Adrenal gland (tissue), 12 donors: Measurements from ENCODE around the gene ELOB. TPM values are rescaled to one million over a fixed set of nuclear protein-coding genes. Genes with fewer than 3 reads are reported as not detected.

Source experiments
- DNase-seq, 7 donors: peaks; one replicate each; pipeline ENCODE4 v3.0.0-alpha.2; 2019 to 2020
- H3K27ac ChIP-seq, 5 donors: fragments of 200-600 bp; sonication (generic) in 4 of 5; 1 replicate in 3 of 5; 2 replicates in 2 of 5; pipeline versions ENCODE4 v1.5.1 to v1.8.0; 2016 to 2020; ENCODE audit warnings: mild to moderate bottlenecking in 1 of 5
- H3K27me3 ChIP-seq: fragments of 200-600 bp; 2 replicates; pipeline ENCODE4 v1.8.0; 2021
- H3K36me3 ChIP-seq, 2 donors: fragments of 200-600 bp; replicated peaks in 1 of 2; 1 replicate in 1 of 2; 2 replicates in 1 of 2; pipeline versions ENCODE4 v1.5.1 to v1.8.0; 2018 to 2022
- H3K4me1 ChIP-seq, 2 donors: fragments of 200-600 bp; replicated peaks in 1 of 2; 1 replicate in 1 of 2; 2 replicates in 1 of 2; pipeline versions ENCODE4 v1.5.1 to v1.8.0; 2018 to 2021
- H3K4me3 ChIP-seq, 4 donors: fragments of 200-600 bp; sonication (generic) in 3 of 4; one replicate each; pipeline ENCODE4 v1.5.1; 2016 to 2018
- H3K9me3 ChIP-seq, 3 donors: fragments of 200-600 bp; sonication (generic) in 1 of 3; replicated peaks in 1 of 3; 1 replicate in 2 of 3; 2 replicates in 1 of 3; pipeline versions ENCODE4 v1.5.1 to v1.8.0; 2016 to 2021
- POLR2A ChIP-seq, 2 donors: fragments of 450-650 bp; IDR thresholded peaks; one replicate each; pipeline ENCODE4 v1.6.1; 2017; ENCODE audit warnings: antibody characterized with exemption in 2 of 2, mild to moderate bottlenecking in 2 of 2, moderate library complexity in 1 of 2
- WGBS, 4 donors: extraction: QIAGEN DNeasy Blood & Tissue Kit in 2 of 4; methylation state at CpG; one replicate each; pipeline versions ENCODE4 v1.1.5 to v1.1.7; 2013 to 2017; 5-methylcytosine and 5-hydroxymethylcytosine counted together
- intact Hi-C, 2 donors: fragments of 100-400 bp; cut with DNase I; formaldehyde crosslinking; loops; one replicate each; pipeline versions ENCODE4 v1.14.1 to v1.15.0; 2022 to 2023
- polyA plus RNA-seq, 3 donors: library from polyadenylated mRNA; stranded (reverse); fragments of 200-250 nt in 2 of 3; fragments of 350-450 nt in 1 of 3; fragmentation: Illumina TruSeq in 1 of 3; extraction: RNeasy Lipid Tissue Mini Kit (QIAGEN cat#74804) in 1 of 3; gene quantifications; one replicate each; pipeline ENCODE4 v1.2.3, GENCODE V29; 2013 to 2014
- total RNA-seq, 9 donors: library from RNA; depleted of rRNA in 4 of 9; stranded (reverse); fragments of >200 nt in 4 of 9; fragments of 120-200 nt in 1 of 9; fragmentation: NEBNext Ultra II Directional in 1 of 9; extraction: Animal tissue kit (Norgen Biotek cat#: 25700) in 1 of 9; gene quantifications; one replicate each; pipeline versions ENCODE4 v1.1.0 to v1.2.4, GENCODE V29; 2013 to 2023
- TF ChIP-seq, protein P1 (sequence below), 6 experiments: fragments of 450-650 bp in 4 of 6; fragments of 200-600 bp in 2 of 6; sonication (generic) in 1 of 6; IDR thresholded peaks; 1 replicate in 5 of 6; 2 replicates in 1 of 6; pipeline versions ENCODE4 v1.5.1 to v1.8.0; 2016 to 2021; ENCODE audit warnings: antibody characterized with exemption in 6 of 6, mild to moderate bottlenecking in 2 of 6, moderate library complexity in 1 of 6
- donor health status: healthy with polysubstance abuse.
- donor health status: Bipolar disorder and iron deficiency.
- donor health status: DM: yes; HTN: yes; CAD: no.
- donor health status: DM: no; HTN: no; CAD: no.
- donor health status: DM: no; HTN: no; CAD: no.
- donor health status: DM: yes; HTN: yes; CAD: no.

The ELOB gene
- total and polyA plus RNA-seq, 12 donors = 72.7 to 1,030 (median 361) TPM

DNA sequence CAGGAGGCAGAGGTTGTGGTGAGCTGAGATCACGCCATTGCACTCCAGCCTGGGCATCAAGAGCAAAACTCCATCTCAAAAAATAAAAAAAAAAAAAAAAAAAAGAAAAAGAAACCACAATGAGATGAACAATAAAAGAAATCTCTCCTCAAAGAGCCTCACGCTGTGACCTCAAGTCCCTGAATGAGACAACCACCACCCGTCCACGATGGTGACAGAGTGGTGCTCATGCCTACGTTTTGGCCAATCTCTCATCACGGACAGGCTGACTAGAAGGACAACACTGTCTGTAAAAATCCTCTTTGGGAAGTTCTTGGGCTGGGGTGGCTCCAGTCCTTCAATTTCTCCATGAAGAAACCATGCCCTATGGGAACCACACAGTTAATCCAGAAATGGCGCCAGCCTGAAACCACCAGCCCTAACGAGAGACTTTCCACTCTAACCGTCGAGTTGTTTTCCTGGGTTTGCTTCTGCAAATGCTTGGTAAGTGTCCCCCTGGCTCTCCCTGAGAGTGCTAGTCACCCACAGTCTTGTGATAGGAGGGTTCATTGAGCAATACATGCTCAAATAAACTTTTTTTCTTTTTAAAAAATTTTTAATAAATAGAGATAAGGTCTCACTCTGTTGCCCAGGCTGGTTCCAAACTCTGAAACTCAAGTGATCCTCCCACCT is 42.1 kb downstream of the ELOB start:
- no peaks in the 10 kb centered on the region for H3K9me3 ChIP-seq
- DNase-seq = no peak
- peaks cover 5% of the 10 kb centered on the region for H3K27me3 ChIP-seq
- WGBS, 4 donors = 75 to 81% (median 78%) methylated on average over 10 of the region's 10 CpGs
- intact Hi-C loops = no loop called here
- no peak for TF ChIP-seq POLR2A (IDR thresholded peaks at IDR 0.05)
- TF ChIP-seq, protein P1, sequence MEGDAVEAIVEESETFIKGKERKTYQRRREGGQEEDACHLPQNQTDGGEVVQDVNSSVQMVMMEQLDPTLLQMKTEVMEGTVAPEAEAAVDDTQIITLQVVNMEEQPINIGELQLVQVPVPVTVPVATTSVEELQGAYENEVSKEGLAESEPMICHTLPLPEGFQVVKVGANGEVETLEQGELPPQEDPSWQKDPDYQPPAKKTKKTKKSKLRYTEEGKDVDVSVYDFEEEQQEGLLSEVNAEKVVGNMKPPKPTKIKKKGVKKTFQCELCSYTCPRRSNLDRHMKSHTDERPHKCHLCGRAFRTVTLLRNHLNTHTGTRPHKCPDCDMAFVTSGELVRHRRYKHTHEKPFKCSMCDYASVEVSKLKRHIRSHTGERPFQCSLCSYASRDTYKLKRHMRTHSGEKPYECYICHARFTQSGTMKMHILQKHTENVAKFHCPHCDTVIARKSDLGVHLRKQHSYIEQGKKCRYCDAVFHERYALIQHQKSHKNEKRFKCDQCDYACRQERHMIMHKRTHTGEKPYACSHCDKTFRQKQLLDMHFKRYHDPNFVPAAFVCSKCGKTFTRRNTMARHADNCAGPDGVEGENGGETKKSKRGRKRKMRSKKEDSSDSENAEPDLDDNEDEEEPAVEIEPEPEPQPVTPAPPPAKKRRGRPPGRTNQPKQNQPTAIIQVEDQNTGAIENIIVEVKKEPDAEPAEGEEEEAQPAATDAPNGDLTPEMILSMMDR (IDR thresholded peaks at IDR 0.05) = no peak
- H3K27ac ChIP-seq = no peak overlapping the region
- H3K4me1 ChIP-seq = no peaks in the 10 kb centered on the region
- H3K36me3 ChIP-seq = no peaks in the 10 kb centered on the region
- no peak overlapping the region for H3K4me3 ChIP-seq

DNA sequence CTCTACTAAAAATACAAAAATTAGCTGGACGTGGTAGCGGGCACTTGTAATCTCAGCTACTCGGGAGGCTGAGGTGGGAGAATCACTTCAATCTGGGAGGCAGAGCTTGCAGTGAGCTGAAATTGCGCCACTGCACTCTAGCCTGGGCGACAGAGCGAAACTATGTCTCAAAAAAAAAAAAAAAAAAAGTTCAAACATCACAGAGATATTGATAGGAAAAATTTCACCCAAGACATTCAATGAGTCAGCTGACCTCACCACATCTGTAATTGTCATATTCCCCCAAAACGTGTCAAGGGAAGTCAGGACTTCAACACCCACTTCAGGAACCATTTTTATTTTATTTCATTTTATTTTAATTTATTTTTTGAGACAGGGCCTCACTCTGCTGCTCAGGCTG is 49.0 kb downstream of the ELOB start:
- no peaks in the 10 kb centered on the region for H3K4me1 ChIP-seq
- TF ChIP-seq, protein P1 (IDR thresholded peaks at IDR 0.05) = no peak
- TF ChIP-seq POLR2A (IDR thresholded peaks at IDR 0.05) = no peak
- no peaks in the 10 kb centered on the region for H3K9me3 ChIP-seq
- H3K27ac ChIP-seq = no peak overlapping the region
- WGBS, 4 donors = 75 to 90% (median 83%) methylated on average over 7 of the region's 7 CpGs
- no peak for DNase-seq
- H3K4me3 ChIP-seq = no peak overlapping the region
- no peaks in the 10 kb centered on the region for H3K36me3 ChIP-seq
- intact Hi-C loops = no loop called here
- no peaks in the 10 kb centered on the region for H3K27me3 ChIP-seq

DNA sequence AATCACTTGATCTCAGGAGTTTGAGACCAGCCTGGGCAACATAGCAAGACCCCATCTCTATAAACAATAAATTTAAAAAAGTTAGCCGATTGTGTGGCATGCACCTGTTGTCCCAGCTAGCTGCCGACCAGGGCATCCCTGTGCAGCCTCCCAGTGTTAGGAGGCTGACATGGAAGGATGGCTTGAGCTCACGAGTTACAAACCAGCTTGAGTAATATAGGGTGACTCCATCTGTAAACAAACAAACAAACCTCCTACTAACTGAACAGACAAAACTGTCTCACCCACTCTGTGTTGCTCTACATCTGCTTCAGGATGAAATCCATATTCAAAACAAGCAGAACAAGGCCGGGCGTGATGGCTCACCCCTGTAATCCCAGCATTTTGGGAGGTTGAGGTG is 50.2 kb downstream of the ELOB start:
- DNase-seq = no peak
- Histone ChIP-seq H3K4me1 (no peaks in the 10 kb centered on the region), H3K4me3 (no peak overlapping the region), H3K9me3 (no peaks in the 10 kb centered on the region), H3K36me3 (no peaks in the 10 kb centered on the region), H3K27me3 (no peaks in the 10 kb centered on the region), H3K27ac (no peak overlapping the region)
- no peak for TF ChIP-seq POLR2A (IDR thresholded peaks at IDR 0.05)
- TF ChIP-seq, protein P1 (IDR thresholded peaks at IDR 0.05) = no peak
- intact Hi-C loops = no loop called here
- WGBS, 4 donors = 77 to 87% (median 80%) methylated on average over 5 of the region's 5 CpGs

DNA sequence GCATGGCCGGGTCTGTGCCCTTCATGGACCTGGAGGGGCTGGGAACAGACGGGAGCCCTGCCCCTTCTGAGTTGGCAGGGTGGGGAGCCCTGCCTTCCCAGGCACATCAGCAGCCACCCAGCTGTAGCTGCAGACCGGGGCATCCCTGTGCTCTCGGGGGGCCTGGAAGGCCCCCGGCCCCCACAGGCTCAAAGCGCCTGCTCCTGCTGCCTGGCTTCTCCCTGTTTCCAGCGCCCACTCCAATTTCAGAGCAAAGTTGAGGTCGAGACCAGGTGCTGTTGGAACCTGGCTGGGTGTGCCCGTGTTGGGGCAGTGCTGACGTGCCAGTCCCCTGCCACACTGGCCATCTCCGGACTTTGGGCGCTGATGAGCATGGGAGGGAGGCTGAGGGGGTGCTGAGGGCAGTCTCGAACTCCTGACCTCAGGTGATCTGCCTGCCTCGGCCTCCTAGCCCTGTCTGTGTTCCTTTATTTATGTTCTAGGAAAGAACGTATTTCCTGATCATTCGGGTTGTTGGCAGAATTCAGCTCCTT is 52.2 kb downstream of the ELOB start:
- no peak overlapping the region for H3K27ac ChIP-seq
- 60 to 69% (median 66%) methylated on average over 9 to 16 of the region's 16 CpGs for WGBS, 4 donors
- intact Hi-C loops = no loop called here
- no peak for DNase-seq
- H3K4me3 ChIP-seq = no peak overlapping the region
- no peaks in the 10 kb centered on the region for H3K36me3 ChIP-seq
- H3K4me1 ChIP-seq = peaks cover 4 to 11% of the 10 kb centered on the region in 2 donors
- no peak for TF ChIP-seq POLR2A (IDR thresholded peaks at IDR 0.05)
- TF ChIP-seq, protein P1 (IDR thresholded peaks at IDR 0.05) = no peak
- no peaks in the 10 kb centered on the region for H3K9me3 ChIP-seq
- H3K27me3 ChIP-seq = no peaks in the 10 kb centered on the region
